HEK293T (cell line): Measurements from ENCODE around the gene TSN.

Experiments used
- CTCF ChIA-PET: fragments of 350-600 bp; formaldehyde crosslinking; extraction: SDS; loops from one replicate; lab custom pipeline; 2021; ENCODE audit warnings: antibody characterized with exemption, inconsistent platforms; lab: Yijun Ruan, JAX
- POLR2A ChIA-PET: fragments of 350-600 bp; formaldehyde crosslinking; extraction: SDS; loops from one replicate; lab custom pipeline; 2020; ENCODE audit warnings: antibody characterized with exemption, inconsistent platforms; lab: Yijun Ruan, JAX
- DNase-seq: peaks from one replicate; pipeline ENCODE4 v3.0.0; 2012; ENCODE audit warnings: mixed read lengths; ENCODE audit errors: extremely low spot score
- ARNT ChIP-seq: fragments of 450-650 bp; IDR thresholded peaks from 2 replicates; pipeline ENCODE4 v1.6.1; 2017; ENCODE audit warnings: mild to moderate bottlenecking
- BHLHE40 ChIP-seq: fragments of 450-650 bp; IDR thresholded peaks from 2 replicates; pipeline ENCODE4 v1.6.1; 2016; ENCODE audit warnings: mild to moderate bottlenecking, moderate library complexity, borderline replicate concordance
- CTBP1 ChIP-seq: fragments of 450-650 bp; IDR thresholded peaks from 2 replicates; pipeline ENCODE4 v1.6.1; 2016; ENCODE audit warnings: borderline replicate concordance
- ELF4 ChIP-seq: fragments of 450-650 bp; IDR thresholded peaks from 2 replicates; pipeline ENCODE4 v1.6.1; 2017; ENCODE audit warnings: antibody characterized with exemption
- FOXA1 ChIP-seq: fragments of 450-650 bp; IDR thresholded peaks from 2 replicates; pipeline ENCODE4 v1.6.1; 2016; ENCODE audit warnings: mild to moderate bottlenecking
- FOXK2 ChIP-seq: fragments of 450-650 bp; IDR thresholded peaks from 2 replicates; pipeline ENCODE4 v1.6.1; 2016; ENCODE audit warnings: mild to moderate bottlenecking
- FOXM1 ChIP-seq: fragments of 450-650 bp; IDR thresholded peaks from 2 replicates; pipeline ENCODE4 v1.6.1; 2017; ENCODE audit warnings: mild to moderate bottlenecking, borderline replicate concordance
- HDGF ChIP-seq: fragments of 450-650 bp; IDR thresholded peaks from 2 replicates; pipeline ENCODE4 v1.6.1; 2017; ENCODE audit warnings: antibody characterized with exemption, borderline replicate concordance
- L3MBTL2 ChIP-seq: fragments of 450-650 bp; conservative IDR thresholded peaks from 2 replicates; pipeline ENCODE4 v1.6.1; 2016; ENCODE audit warnings: mild to moderate bottlenecking
- LEF1 ChIP-seq: fragments of 450-650 bp; IDR thresholded peaks from 2 replicates; pipeline ENCODE4 v1.6.1; 2017; ENCODE audit warnings: mild to moderate bottlenecking, borderline replicate concordance
- NFRKB ChIP-seq: fragments of 450-650 bp; IDR thresholded peaks from 2 replicates; pipeline ENCODE4 v1.6.1; 2016; ENCODE audit warnings: mild to moderate bottlenecking, moderate library complexity
- SP1 ChIP-seq: fragments of 450-650 bp; IDR thresholded peaks from 2 replicates; pipeline ENCODE4 v1.6.1; 2017
- SUZ12 ChIP-seq: fragments of 450-650 bp; IDR thresholded peaks from 2 replicates; pipeline ENCODE4 v1.6.1; 2016; ENCODE audit warnings: mild to moderate bottlenecking
- TARDBP ChIP-seq: fragments of 450-650 bp; IDR thresholded peaks from 2 replicates; pipeline ENCODE4 v1.6.1; 2016
- ZNF384 ChIP-seq: fragments of 450-650 bp; IDR thresholded peaks from 2 replicates; pipeline ENCODE4 v1.6.1; 2016
- TF ChIP-seq, protein P1 (sequence below): fragments of 450-650 bp; IDR thresholded peaks from 2 replicates; pipeline ENCODE4 v1.6.1; 2016

Gene TSN

GRCh38 chr2:121755237-121756111 is at the start of gene TSN:
TSS of gene TSN (plus strand) at chr2:121755651. CDS start at chr2:121755780, 129 bp downstream.
- POLR2A ChIA-PET: interaction anchor here (0.6 to 1.6 kb wide), 5 partner anchors 13 to 568 kb away, joined by 3 to 8 read pairs (median 3); partner anchors contain the start of gene NIFK
- peak; percentile 94 for DNase-seq
- CTCF ChIA-PET: no interaction called here
- TF ChIP-seq CTBP1 (no peak), FOXK2 (no peak), ZNF384 (no peak), FOXA1 (no peak), ELF4 (peak; percentile 70), HDGF (no peak), FOXM1 (peak; percentile 85), BHLHE40 (no peak), SUZ12 (no peak), NFRKB (0 out of 2 replicates have a peak, but pooled peaks have one; percentile 29), TARDBP (no peak), ARNT (no peak), LEF1 (no peak), L3MBTL2 (peak; percentile 82), SP1 (no peak)
- TF ChIP-seq, protein P1, sequence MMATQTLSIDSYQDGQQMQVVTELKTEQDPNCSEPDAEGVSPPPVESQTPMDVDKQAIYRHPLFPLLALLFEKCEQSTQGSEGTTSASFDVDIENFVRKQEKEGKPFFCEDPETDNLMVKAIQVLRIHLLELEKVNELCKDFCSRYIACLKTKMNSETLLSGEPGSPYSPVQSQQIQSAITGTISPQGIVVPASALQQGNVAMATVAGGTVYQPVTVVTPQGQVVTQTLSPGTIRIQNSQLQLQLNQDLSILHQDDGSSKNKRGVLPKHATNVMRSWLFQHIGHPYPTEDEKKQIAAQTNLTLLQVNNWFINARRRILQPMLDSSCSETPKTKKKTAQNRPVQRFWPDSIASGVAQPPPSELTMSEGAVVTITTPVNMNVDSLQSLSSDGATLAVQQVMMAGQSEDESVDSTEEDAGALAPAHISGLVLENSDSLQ: peak; percentile 9; the same call in 1 of the 2 replicates

- POLR2A ChIA-PET: no interaction called here
Measured at GRCh38 chr2:121705958-121706357, 49.5 kb upstream of the TSN start.

GRCh38 chr2:121707344-121707919 is 48.0 kb upstream of the TSN start:
- POLR2A ChIA-PET: interaction anchor here (1.8 kb wide), 1 partner anchor 58 kb away, joined by 4 read pairs; the partner anchor contains the start of gene CLASP1
- CTCF ChIA-PET: no interaction called here
- TF ChIP-seq BHLHE40 (no peak), L3MBTL2 (no peak), FOXA1 (no peak), ARNT (no peak), FOXM1 (no peak), HDGF (no peak), FOXK2 (no peak)
- DNase-seq: no peak

More at GRCh38 chr2:121705958-121706357, 49.5 kb upstream of the TSN start:
- CTCF ChIA-PET: no interaction called here
- no peak for TF ChIP-seq FOXA1
- TF ChIP-seq, protein P1: no peak
- no peak for DNase-seq

DNA sequence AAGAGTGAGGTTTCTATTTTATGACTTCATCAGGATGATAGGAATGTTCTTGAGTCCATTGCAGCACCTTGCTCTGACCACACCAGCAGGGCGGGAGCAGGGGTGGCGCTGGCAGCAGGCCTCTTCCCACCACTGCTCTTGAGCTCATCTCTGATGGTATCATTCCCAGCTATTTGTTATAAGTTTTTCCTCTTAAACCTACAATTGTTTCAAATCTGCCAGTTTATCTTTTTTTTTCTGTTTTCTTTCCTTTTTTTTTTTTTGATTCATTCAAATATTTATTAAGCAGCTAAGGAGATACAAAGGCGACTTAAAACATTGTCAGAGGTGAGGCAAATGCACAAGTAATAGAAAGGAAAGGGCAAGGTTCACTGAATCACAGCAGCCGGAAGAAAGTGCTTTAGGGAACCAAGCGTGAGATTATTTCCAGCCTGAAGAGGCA is 47.5 kb upstream of the TSN start:
- no peak for TF ChIP-seq FOXK2
- TF ChIP-seq TARDBP: no peak
- TF ChIP-seq CTBP1: no peak
- no peak for TF ChIP-seq HDGF
- no peak for TF ChIP-seq ELF4
- no peak for TF ChIP-seq ZNF384
- TF ChIP-seq BHLHE40: no peak
- no peak for TF ChIP-seq FOXA1
- no peak for TF ChIP-seq L3MBTL2
- TF ChIP-seq SUZ12: no peak
- TF ChIP-seq NFRKB: no peak
- TF ChIP-seq, protein P1: no peak
- TF ChIP-seq SP1: no peak
- no peak for TF ChIP-seq FOXM1
- no peak for DNase-seq
- ChIA-PET CTCF (no interaction called here), POLR2A (interaction anchor here (1.8 kb wide), 1 partner anchor 58 kb away, joined by 4 read pairs; the partner anchor contains the start of gene CLASP1)

- no peak for DNase-seq
- CTCF ChIA-PET: no interaction called here
- TF ChIP-seq, protein P1: no peak
- TF ChIP-seq FOXK2: no peak
- TF ChIP-seq CTBP1: no peak
- TF ChIP-seq ZNF384: no peak
- TF ChIP-seq LEF1: no peak
- no peak for TF ChIP-seq SP1
- TF ChIP-seq HDGF: no peak
- no peak for TF ChIP-seq NFRKB
- TF ChIP-seq L3MBTL2: no peak
- TF ChIP-seq BHLHE40: no peak
- no peak for TF ChIP-seq ELF4
- no peak for TF ChIP-seq ARNT
- no peak for TF ChIP-seq SUZ12
- TF ChIP-seq FOXA1: no peak
- TF ChIP-seq TARDBP: no peak
- TF ChIP-seq FOXM1: no peak
- POLR2A ChIA-PET: no interaction called here
Measured at GRCh38 chr2:121709776-121710469, 45.5 kb upstream of the TSN start.
